ENCODE data around the gene GUCA1A.

- TF ChIP-seq CTCF (IDR thresholded peaks at IDR 0.05; ENCODE audit: low read depth, low read length) (no peak), POLR2A (IDR thresholded peaks at IDR 0.05; ENCODE audit: extremely low read depth, insufficient read length) (no peak), MAX (IDR thresholded peaks at IDR 0.05; ENCODE audit: low read depth, low read length) (no peak)
These were observed 53.5 kb downstream of the GUCA1A start for GRCh38 chr6:42226645-42227143.
